HG02588 (cell line): Measurements from ENCODE around the gene NFKB2.

Experiments used
- ATAC-seq: cut with Tn5 transposase; IDR thresholded peaks from one replicate; pipeline ENCODE4 v1.9.1; 2021; ENCODE audit warnings: mild to moderate bottlenecking, moderate library complexity; ENCODE audit not compliant: unreplicated experiment

NFKB2 gene

DNA sequence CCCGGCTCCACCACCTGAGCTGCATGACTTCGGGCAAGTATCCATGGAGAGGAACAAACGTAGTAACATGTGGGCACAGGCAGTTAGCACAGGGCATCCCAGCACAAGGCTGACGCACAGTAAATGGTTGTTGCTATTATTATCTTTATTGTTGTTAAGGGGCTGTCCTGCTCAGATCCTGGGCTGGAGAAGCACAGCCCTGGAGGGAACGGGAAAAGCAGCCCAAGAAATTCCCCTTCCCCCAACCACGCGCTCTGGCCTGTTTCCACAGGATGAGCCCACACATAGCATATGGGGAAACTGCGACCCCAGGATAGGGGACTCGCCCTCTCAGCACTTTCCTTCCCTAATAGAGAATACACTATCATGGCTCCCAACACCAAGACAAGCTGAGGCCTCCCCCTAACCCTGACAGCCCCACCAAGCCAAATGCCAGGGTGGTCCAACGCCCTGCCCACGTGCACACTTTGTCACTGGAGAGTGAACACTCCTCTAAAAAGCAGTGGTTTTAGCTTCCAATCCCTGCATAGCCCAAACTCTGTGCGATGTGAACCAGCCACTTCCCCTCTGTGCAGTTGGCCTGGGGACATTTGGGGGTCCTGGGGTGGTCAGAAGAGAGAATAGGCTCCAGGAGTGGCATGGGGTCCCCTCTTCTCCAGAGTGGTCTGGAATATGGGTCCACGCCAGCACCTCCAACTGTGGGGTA, 12.1 kb downstream of the NFKB2 start:
- no peak for ATAC-seq

DNA sequence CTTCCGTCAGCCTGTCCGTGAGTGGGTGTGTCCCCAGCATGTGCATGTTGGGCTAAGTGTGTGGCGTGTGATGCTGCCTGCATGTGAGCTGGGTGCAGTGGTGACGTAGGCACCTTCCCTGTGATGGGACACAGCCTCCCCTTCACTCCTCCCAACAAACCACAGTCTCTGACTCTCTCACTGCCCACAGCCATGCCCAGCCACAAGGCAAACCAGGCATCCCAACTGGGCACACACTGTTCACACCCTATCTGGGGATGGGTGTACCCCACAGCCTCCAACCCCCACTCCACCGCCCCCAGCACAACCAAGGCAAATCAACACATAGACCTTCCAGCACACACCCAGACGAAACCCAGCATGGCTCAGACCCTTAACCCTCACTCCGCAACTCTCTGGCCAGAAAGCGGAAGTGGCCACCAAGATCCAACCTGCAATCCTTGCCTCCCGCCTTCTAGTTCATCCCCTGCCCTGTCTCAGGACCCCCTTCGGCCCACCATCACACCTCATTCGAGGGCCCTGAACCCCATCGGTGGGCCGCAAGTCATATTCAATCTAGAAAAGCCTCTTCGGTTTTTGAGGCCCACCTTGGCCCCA, 12.7 kb downstream of the NFKB2 start:
- ATAC-seq = no peak

DNA sequence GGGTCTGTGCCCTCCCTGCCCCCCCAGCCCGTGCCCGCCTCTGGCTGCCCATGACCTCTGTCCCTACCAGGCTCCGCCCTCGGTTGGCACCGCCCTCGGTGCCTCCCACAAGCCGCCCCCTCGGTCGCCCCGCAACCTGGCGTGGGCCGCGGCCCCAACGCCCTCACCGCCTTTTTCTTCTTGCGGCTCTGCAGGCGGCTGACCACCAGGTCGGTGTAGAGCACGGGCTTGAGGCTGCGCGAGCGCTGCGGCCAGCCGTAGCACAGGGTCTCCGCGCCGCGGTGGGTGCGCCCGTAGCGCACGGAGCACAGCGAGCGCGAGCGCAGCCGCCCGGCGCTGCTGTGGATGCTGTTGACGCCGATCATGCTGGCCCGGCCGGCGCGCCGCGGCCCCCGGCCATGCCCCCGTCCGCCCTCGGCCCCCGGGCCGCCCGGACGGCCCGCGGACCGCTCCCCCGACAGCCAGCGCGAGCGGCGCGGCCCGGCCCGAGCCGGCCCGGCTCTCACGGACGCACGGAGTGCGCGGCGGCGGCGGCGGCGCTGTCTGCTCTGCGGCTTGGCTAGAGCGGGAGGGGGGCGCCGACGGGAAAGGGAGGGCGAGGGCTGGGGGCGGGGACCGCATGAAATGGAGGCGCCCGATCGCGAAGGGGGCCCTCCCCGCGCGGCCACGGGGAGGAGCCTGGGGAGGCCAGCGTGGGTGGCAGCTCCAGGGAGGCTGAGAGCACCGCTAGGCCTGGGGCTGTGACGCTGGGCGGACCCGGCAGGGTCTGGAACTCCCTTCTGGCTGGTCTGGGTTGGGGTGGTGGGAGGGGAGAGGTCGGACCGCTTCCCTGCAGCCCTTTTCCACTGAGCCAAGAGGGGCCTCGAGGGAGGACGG, 13.5 kb downstream of the NFKB2 start:
- ATAC-seq = no peak

DNA sequence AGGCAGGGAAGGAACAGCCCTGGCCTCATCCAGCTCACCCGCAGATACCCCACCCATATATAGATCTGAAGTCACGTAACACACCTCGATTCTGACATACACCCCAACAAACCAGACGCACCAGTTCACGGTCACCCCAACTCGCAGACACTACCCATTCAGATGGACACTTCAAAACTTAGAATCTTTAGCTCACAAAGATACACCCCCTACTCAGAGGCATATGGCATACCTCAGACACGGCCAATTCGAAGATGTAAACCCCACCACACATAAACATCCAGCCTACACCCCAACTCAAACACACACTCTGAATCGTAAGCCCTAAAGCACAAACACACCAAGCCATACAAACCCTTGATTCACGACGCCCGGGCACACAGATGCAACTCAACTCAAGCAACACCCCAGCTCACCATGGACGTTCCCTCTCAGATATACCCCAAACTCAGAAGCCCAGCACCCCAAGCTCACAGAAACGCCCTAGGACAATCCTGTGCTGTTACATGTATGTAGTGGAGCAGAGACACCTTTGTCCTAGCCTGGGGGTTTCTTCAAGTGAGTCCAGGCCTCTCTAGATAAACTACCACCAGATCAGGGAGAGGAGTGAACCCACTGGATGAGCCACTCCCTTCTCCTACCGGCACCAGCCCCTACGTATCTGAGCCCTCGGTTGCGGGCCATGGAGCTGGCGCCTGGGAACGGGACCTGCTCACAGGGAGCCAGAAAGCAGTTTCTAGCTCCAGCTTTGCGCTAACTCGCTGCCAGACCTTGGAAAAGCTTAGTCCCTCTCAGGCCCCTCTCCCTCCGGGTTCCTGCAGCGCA, 14.3 kb downstream of the NFKB2 start:
- no peak for ATAC-seq

DNA sequence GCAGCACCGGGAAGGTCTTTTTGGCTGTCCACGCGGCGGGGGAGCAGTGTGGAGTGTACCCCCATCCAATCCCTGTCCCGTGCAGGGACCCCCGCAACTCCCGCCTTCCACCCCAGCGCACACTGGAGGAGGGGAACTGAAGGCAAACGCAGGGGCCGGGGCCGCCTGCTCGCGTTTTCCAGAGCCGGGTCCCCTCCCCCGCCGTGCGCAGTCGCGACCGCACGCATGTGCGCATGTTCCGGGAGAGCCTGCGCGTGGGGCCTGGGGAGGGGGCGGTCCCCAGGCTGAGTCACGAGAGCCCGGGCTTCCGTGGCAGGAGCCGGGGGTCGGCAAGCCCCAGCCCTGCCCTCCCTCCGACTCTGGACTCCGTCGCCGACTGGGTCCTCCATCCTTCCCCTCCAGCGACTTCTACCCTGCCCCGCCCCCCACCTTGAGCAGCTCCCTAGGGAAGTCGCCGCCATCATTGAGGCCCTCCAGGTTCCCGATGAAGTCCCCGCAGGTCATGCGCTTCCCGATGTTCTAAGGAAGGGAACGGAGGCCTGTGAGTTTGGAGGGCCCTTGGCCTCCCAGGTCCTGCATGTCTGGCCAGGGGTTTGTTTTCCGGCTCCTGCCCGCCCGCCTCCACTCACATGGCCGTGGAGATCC, 15.0 kb downstream of the NFKB2 start:
- ATAC-seq = no peak

DNA sequence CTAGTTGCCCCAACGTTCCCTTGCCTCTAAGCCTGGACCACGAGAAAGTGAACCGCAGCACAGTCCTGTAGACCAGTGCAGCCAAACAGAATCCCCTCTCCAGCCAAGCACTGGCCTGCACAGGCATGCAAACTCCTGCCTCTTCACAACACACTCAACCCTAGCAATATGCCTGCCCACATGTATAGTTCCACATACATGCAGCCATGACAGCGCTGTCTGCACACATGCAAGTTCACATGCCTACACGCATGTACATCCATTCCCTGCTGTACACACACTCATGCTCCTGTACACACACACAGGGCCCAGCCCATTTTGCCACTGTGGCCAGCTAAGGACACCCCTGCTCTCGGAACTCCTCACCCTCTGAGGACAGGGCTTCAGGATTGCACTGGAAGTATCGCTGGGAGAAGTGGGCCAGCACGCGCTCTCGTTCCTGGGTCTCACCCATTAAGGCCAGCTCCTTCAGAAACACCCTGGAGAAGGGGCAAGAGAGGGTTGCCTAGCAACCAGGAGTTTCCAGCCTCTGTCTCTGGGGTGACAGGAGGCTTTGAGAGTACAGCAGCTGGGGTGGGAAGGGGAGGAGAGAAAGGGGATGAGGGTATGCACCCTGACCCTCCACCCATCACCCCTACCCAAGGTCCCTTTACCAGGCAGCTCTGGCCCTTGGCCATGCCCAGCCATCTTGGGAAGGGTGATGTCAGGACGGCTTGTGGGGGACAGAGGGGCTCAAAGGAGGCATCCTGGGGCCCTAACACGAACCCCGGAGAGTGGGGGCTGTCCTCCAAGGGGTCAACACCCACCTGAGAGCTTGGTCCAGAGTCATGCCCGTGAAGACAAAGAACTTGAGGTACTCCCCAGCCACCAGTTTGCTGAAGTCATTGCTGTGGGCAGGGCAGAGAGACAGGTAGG, 16.1 kb downstream of the NFKB2 start:
- ATAC-seq = no peak

DNA sequence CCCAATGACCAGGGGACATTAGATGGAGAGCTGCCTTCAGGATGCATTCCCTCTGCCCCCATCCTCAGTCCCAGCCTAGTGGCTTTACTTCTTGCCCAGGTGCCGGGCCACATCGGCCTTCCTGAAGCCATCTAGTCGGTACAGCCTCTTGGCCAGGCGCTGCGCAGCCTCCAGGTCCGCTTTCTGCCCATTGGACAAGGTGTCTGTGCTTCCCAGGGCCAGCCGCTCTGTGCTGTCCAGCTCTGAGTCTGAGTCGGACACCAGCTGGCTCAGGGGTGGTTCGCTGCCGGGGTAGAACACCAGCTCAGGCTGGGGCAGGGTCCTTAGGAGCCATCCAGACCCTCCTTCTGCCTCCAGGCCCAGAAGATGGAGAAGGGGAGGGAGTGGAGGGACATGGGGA, 16.8 kb downstream of the NFKB2 start:
- no peak for ATAC-seq

DNA sequence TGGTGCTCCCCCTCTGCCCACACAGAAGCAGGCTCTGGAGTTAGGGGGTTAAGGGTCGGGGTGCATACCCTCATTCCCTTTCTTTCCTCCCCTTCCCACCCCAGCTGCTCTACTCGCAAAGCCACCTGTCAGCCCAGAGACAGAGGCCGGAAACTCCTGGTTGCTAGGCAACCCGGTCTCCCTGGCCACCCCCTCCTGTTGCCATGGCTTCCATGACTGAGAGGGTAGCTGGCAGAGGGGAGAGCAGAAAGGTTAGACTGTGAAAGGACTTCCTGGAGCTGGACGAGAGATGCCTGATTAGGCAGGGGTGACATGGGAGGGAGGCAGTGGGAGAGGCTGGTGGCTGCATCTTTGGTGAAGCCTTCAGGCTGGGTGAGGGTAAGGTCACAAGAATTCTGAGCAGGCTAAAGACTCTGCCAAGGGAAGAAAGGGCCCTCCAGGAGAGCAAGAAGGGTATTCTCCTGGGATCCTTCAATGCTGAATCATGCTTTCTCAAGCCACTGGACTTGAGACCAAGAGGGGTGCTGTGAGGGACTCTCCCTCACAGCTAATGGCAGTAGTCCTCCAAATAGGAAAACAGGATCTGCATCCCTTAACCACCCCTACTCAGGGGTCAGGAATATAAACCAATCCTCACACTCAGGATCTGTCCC, 17.7 kb downstream of the NFKB2 start:
- no peak for ATAC-seq

DNA sequence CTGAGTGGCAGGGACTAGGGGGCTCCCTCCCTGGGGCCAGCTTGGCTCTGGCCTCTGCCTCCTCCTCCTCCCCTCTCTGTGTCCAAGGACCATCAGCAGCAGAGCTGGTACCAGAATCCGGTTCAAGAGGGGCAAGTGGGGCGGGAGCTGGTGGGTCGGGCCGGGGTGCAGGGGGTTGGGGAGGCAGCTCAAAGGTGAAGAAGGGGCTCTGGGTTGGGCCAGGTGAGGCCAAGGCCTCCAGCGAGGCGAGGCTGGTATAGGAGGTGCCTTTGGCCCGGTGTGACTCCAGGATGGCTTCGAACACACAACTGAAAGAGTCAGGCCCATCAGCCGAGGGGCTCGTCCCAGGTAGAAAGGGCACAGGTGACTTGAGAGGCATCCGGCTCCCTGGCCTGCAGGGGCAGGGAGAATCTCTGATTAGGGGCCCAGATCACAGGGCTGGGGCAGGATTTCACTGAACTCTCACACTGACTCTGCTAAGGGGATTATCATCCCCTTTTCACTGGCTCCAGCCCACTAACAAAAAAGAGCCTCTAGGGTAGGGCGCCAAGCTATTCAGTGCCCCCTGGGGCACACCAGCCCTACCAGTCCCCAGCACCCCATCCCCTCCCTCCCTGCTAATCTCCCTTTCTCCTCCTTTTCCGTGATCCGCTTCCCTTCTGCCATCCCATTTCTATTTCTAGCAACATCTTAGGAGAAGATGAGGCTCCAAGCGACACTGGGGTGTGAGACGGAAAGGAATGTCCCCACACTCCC, 18.5 kb downstream of the NFKB2 start:
- ATAC-seq = no peak

DNA sequence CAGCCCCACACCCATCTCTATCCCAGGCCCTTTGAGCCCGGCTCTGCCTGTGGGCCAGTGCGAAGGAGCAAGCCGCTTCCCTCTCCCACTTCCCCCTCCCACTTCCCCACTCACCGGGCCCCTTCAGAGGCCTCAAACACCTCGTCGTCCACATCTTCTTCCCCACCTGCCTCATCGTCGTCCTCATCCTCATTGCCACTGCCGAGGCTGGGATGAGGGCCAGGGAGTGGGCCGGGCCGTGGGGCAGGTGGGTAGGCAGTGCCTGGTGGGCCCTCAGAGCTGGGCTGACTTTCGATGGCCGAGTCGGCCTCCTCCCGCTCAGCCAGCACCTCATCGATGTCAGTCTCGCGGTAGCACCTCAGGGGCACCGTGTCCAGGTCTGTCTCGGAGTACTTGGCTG, 19.2 kb downstream of the NFKB2 start:
- no peak for ATAC-seq

DNA sequence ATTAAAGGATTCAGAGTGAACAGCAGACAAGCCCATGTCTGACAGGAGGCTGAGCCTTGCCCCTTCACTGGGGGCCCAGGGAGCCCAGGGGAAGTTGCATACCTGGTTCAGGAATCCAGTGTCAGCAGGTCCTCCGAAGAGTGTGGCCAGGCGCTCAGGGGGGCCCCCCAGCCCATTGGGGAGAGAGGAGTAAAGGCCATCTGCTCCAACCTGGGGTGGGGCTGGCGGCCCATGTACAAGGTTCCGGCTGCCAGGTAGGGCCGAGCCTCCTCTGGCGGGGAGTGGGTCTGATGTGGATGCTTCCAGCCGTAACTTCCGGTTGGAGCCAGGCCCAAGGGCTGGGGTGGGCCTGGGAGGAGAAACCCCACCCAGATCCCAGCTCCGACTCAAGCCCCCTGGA, 20.8 kb downstream of the NFKB2 start:
- ATAC-seq = no peak

DNA sequence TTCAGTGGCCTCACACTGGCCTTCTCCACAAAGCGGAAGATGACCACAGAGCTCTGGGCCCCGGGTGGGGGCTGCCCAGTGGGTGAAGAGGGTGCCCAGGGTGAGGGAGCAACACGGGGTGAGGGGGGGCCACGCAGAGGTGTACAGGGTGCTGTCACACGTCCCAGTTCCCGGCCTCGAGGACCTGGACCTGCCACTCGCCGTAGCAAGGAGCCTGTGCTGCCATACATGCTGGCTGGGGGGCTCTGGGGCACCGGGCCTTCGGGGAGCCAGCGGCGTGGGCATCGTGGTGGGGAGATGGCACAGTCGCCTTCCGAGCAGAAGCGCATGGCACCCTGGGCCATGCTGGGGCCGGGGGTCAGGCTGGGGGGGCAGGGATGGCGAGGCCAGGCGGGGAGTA, 21.2 kb downstream of the NFKB2 start:
- ATAC-seq = no peak

DNA sequence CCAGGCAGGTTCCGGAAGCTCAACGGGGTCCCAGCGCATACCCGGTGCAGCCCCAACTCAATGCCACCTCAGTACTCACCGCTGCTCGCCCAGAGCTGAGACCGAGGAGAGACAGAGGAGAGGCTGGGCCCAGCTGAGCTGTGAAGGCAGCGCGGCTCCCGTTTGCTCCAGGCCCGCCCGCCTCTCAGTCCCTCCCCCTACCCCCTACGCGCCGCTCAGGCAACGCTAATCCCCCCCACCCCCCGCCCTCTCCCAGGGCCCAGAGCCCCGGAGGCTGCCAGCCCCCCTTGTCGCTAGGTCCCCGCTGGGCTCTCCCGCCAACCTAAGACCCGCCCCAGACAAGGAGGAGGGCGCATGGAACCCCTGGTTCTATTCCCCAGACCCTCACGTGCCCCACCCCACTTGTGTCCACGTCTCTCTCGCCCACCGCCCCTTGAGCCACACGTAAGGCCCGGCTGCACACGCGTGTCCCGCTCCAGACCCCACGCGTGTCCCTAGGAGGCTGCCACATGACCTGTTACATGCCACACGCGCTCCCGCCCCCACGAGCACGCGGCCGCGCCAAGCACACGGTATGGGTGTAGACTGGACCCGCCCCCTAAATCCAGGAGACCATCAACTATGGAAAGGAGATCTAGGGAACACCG, 23.2 kb downstream of the NFKB2 start, which contains the start of gene PSD:
Gene PSD (minus strand): TSS at position 164 of the 647 bp plus-strand sequence. CDS start 1,747 bp downstream, outside the sequence.
- ATAC-seq = no peak

DNA sequence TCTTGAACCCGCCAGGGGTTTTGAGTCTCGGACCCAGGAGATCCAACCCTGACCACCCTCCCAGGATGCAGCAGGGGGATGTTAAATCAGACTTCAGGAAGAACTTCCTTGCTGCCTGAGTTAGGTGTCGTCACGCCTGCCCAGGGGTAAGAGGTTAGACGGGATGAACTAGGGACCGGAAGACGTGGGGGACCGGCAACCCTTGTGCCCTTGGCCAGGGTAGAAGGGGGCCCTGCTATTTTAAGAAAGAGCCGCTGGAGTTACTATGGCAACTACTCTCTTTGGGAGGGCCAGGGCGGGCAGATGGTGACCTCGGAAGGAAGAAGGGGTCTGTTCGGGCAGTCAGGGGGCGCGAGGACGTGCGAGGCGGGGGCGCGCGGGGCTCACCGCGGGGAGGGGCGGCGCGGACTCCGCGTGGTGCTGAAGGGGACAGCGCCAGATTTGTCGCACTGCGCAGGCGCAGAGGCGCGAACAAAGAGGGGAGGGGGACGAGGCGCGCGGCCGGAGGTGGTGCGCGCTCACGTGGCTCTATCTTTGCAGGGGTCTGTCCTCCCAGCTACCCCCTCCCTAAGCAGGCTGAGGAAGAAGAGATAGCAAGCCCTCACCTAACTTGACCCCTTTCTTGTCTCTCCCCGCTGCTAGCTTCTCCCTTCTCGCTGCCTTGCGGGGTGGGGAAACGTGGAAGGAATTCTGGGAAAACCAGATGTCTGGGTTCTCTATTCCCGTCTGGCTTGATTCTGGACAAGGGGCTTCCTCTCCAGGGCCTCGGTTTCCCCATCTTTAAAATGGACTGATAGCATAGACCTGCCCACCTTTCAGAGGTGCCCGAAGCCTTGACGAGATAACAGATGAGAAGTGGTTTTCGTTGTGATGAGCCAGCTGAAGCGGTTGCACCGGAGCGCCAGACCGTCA, 24.0 kb downstream of the NFKB2 start:
- no peak for ATAC-seq

DNA sequence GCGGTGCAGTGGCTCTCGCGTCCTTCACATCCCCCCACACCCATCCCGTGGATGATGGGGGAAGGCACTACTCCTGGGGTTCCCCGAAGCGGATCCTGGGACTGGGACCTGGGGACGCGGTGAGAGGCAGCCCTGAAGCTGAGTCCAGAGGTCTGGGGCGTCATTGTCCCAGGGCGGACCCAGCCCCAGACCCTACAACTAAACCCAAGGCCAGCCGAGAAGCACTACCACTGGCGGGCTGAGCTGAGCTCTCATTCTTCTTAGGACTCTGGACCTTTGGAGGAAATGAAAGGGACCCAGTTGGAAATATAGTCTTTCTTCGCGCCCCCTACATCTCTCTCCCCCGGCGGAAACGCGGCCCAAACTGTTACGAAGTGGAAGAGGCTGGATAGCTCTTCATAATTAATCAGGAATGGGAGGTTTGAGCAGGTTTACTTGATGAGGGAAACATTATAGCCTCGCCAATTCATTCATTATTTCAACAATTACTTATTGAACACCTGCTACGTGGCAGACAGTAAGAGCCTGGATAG, 24.7 kb downstream of the NFKB2 start:
- no peak for ATAC-seq

DNA sequence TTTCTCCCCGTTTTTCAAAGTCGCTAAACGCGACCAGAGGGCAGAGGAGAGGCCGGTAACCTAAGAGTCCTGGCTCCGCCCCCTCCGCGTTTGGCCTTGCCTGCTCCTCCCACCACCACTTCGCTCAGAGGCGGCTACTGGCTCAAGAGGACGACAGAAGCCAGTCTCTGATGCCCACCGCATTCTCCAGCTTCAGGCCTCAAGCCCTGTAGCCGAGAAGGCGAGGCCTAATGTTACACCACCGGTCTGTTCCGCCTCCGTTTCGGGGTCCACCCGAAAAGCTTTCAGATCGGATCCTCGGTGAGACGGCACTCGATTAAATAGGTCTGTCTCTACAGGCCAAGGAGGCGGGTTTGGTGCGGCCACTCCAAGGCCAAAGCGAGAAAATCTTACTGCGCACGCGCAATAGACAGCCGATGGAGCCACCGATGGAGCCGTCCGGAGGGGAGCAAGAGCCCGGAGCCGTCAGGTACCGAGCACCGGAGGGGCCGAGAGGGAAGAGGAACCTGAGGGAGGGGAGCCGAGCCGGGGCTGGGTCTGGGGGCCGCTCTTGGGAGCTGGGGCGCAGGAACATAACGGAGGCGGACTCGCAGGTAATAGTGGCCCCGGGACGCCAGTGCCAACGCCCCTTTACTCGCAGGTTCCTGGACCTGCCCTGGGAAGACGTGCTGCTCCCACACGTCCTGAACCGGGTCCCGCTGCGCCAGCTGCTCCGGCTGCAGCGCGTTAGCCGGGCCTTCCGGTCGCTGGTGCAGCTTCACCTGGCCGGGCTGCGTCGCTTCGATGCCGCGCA, 25.4 kb downstream of the NFKB2 start, which contains the start of gene FBXL15:
Gene FBXL15 (plus strand): TSS at position 123 of the 793 bp plus-strand sequence. CDS start 294 bp downstream, at position 417.
- peak; percentile 64 for ATAC-seq
